SK-N-SH (cell line): Measurements from ENCODE around the gene CASP14. TPM values are rescaled to one million over a fixed set of nuclear protein-coding genes. Genes with fewer than 3 reads are reported as not detected.

Experiments used
- CTCF ChIA-PET: fragments of 300-600, 350-600 bp; formaldehyde crosslinking; extraction: SDS; loops from one replicate; lab custom pipeline; 2021; lab: Yijun Ruan, JAX
- POLR2A ChIA-PET: fragments of 350-600 bp; sonication (Branson Sonifier 250); formaldehyde crosslinking; extraction: SDS; loops from one replicate; lab custom pipeline; 2020; ENCODE audit warnings: antibody characterized with exemption, inconsistent platforms; lab: Yijun Ruan, JAX
- DNase-seq: peaks from one replicate; pipeline ENCODE4 v3.0.0; 2012
- H2AFZ ChIP-seq: fragments of 200-600 bp; sonication (generic); 2 replicates; pipeline ENCODE4 v1.8.1; 2016; ENCODE audit warnings: antibody characterized with exemption, mild to moderate bottlenecking, low read depth
- H3F3A ChIP-seq: fragments of 200-600 bp; sonication (generic); replicated peaks from 2 replicates; pipeline ENCODE3; 2016; ENCODE audit warnings: antibody characterized with exemption, mild to moderate bottlenecking; ENCODE audit not compliant: insufficient read depth
- H3K27ac ChIP-seq, 2 experiments: fragments of 200-500 bp in 1 of 2; fragments of 200-600 bp in 1 of 2; sonication (Bioruptor generic) in 1 of 2; sonication (generic), shearing (Covaris generic) in 1 of 2; 2 replicates each; pipeline versions ENCODE4 v1.5.1 to v1.6.1; 2014 to 2016; ENCODE audit warnings: low read depth in 2 of 2, inconsistent platforms in 1 of 2, low read length in 1 of 2, mild to moderate bottlenecking in 1 of 2, mixed read lengths in 1 of 2
- H3K27me3 ChIP-seq: fragments of 200-600 bp; sonication (generic), shearing (Covaris generic); 2 replicates; pipeline ENCODE4 v1.6.1; 2016; ENCODE audit warnings: mixed run types; ENCODE audit not compliant: insufficient read depth
- H3K36me3 ChIP-seq, 2 experiments: fragments of 200-500 bp in 1 of 2; fragments of 200-600 bp in 1 of 2; sonication (Bioruptor generic) in 1 of 2; sonication (generic) in 1 of 2; replicated peaks in 1 of 2; 2 replicates each; pipeline versions ENCODE3 to v1.5.1; 2014 to 2016; ENCODE audit warnings: low read length in 1 of 2, mild to moderate bottlenecking in 1 of 2; ENCODE audit not compliant: insufficient read depth in 2 of 2, control insufficient read depth in 1 of 2
- H3K4me1 ChIP-seq, 2 experiments: fragments of 200-500 bp in 1 of 2; fragments of 200-600 bp in 1 of 2; sonication (Bioruptor generic) in 1 of 2; sonication (generic), shearing (Covaris generic) in 1 of 2; 2 replicates each; pipeline versions ENCODE4 v1.5.1 to v1.6.1; 2014 to 2016; ENCODE audit warnings: low read depth in 1 of 2, low read length in 1 of 2, mixed run types in 1 of 2; ENCODE audit not compliant: insufficient read depth in 2 of 2, control insufficient read depth in 1 of 2
- H3K4me2 ChIP-seq: fragments of 200-600 bp; sonication (generic), shearing (Covaris generic); 2 replicates; pipeline ENCODE4 v1.6.1; 2017; ENCODE audit warnings: mixed run types
- H3K4me3 ChIP-seq, 2 experiments: fragments of 200-500 bp in 1 of 2; fragments of 200-600 bp in 1 of 2; sonication (Bioruptor generic) in 1 of 2; sonication (generic), shearing (Covaris generic) in 1 of 2; 2 replicates each; pipeline versions ENCODE4 v1.5.1 to v1.8.1; 2014 to 2016; ENCODE audit warnings: low read depth in 2 of 2, inconsistent platforms in 1 of 2, low read length in 1 of 2, mild to moderate bottlenecking in 1 of 2, mixed read lengths in 1 of 2, moderate library complexity in 1 of 2
- H3K79me2 ChIP-seq: fragments of 200-600 bp; sonication (generic); 2 replicates; pipeline ENCODE4 v1.8.1; 2017; ENCODE audit warnings: mild to moderate bottlenecking; ENCODE audit not compliant: insufficient read depth
- H3K9ac ChIP-seq: fragments of 200-600 bp; sonication (generic); 2 replicates; pipeline ENCODE4 v1.6.1; 2017; ENCODE audit warnings: mixed run types
- H3K9me2 ChIP-seq: fragments of 200-600 bp; sonication (generic); 2 replicates; pipeline ENCODE4 v1.6.1; 2017; ENCODE audit warnings: mixed run types
- H3K9me3 ChIP-seq: fragments of 200-600 bp; sonication (generic); 2 replicates; pipeline ENCODE4 v1.6.1; 2017; ENCODE audit warnings: mixed run types, mild to moderate bottlenecking, moderate library complexity
- H4K20me1 ChIP-seq: fragments of 200-600 bp; sonication (generic); 2 replicates; pipeline ENCODE4 v1.6.1; 2017; ENCODE audit warnings: mild to moderate bottlenecking, mixed run types; ENCODE audit not compliant: insufficient read depth
- CTCF ChIP-seq: fragments of 200-600 bp; sonication (generic); IDR thresholded peaks from 2 replicates; pipeline ENCODE4 v1.6.1; 2017; ENCODE audit warnings: antibody characterized with exemption, mild to moderate bottlenecking, moderate library complexity
- ELF1 ChIP-seq: IDR thresholded peaks from 2 replicates; pipeline ENCODE4 v1.4.0; 2012
- FOSL2 ChIP-seq: IDR thresholded peaks from 2 replicates; pipeline ENCODE4 v1.4.0; 2012; ENCODE audit warnings: low read depth, mild to moderate bottlenecking, moderate library complexity, borderline replicate concordance
- GABPA ChIP-seq: IDR thresholded peaks from 2 replicates; pipeline ENCODE4 v1.4.0; 2012; ENCODE audit warnings: low read depth, mild to moderate bottlenecking
- GATA2 ChIP-seq: sonication (generic); formaldehyde crosslinking; IDR thresholded peaks from 2 replicates; pipeline ENCODE4 v1.5.0; 2020; ENCODE audit warnings: mild to moderate bottlenecking, missing genetic modification reagents
- MAX ChIP-seq: IDR thresholded peaks from 2 replicates; pipeline ENCODE4 v1.4.0; 2012; ENCODE audit warnings: low read depth
- MEF2A ChIP-seq: IDR thresholded peaks from 2 replicates; pipeline ENCODE4 v1.4.0; 2012; ENCODE audit warnings: low read depth, borderline replicate concordance
- MXI1 ChIP-seq: IDR thresholded peaks from 2 replicates; pipeline ENCODE4 v1.6.1; 2012; ENCODE audit warnings: mild to moderate bottlenecking, low read depth, low read length, improper control_type of control experiment
- NFIC ChIP-seq: IDR thresholded peaks from 2 replicates; pipeline ENCODE4 v1.4.0; 2012; ENCODE audit warnings: borderline replicate concordance
- POLR2AphosphoS5 ChIP-seq: IDR thresholded peaks from 2 replicates; pipeline ENCODE4 v1.6.1; 2012; ENCODE audit warnings: low read depth, low read length
- RAD21 ChIP-seq: IDR thresholded peaks from 2 replicates; pipeline ENCODE4 v1.6.1; 2012; ENCODE audit warnings: mild to moderate bottlenecking, low read length
- REST ChIP-seq: IDR thresholded peaks from 2 replicates; pipeline ENCODE4 v1.6.1; 2012; ENCODE audit warnings: mild to moderate bottlenecking, low read depth, low read length, moderate library complexity
- RFX5 ChIP-seq: IDR thresholded peaks from 2 replicates; pipeline ENCODE4 v1.6.1; 2012; ENCODE audit warnings: mild to moderate bottlenecking, improper control_type of control experiment, low read length
- SIN3A ChIP-seq: IDR thresholded peaks from 2 replicates; pipeline ENCODE4 v1.6.1; 2012; ENCODE audit warnings: low read depth, mild to moderate bottlenecking, low read length, moderate library complexity, borderline replicate concordance
- SMC3 ChIP-seq: IDR thresholded peaks from 2 replicates; pipeline ENCODE4 v1.6.1; 2012; ENCODE audit warnings: low read depth, low read length, improper control_type of control experiment
- TAF1 ChIP-seq: IDR thresholded peaks from 2 replicates; pipeline ENCODE4 v1.6.1; 2012; ENCODE audit warnings: low read depth, mild to moderate bottlenecking, low read length, moderate library complexity, borderline replicate concordance
- TCF12 ChIP-seq: IDR thresholded peaks from 2 replicates; pipeline ENCODE4 v1.4.0; 2012
- TEAD4 ChIP-seq: IDR thresholded peaks from 2 replicates; pipeline ENCODE4 v1.4.0; 2012; ENCODE audit warnings: mild to moderate bottlenecking, borderline replicate concordance; ENCODE audit not compliant: insufficient read depth
- YY1 ChIP-seq: IDR thresholded peaks from 2 replicates; pipeline ENCODE4 v1.4.0; 2012; ENCODE audit warnings: low read depth, mild to moderate bottlenecking
- ZBTB33 ChIP-seq: IDR thresholded peaks from 2 replicates; pipeline ENCODE4 v1.4.0; 2012; ENCODE audit warnings: low read depth, borderline replicate concordance
- WGBS: methylation state at CpG from one replicate; pipeline ENCODE4 v1.1.6; 2017; ENCODE audit warnings: low lambda C conversion rate; 5-methylcytosine and 5-hydroxymethylcytosine counted together
- polyA plus RNA-seq, 3 experiments: library from polyadenylated mRNA; depleted of rRNA; stranded (reverse); fragments of >200 nt; gene quantifications; 2 replicates each; pipeline ENCODE4 v1.2.3, GENCODE V29; 2012

Gene CASP14
- polyA plus RNA-seq, 1 of the 3 experiments (the other 2 are of a cell fraction): not detected

GRCh38 chr19:15008308-15008707 is 41.0 kb upstream of the CASP14 start:
- Histone ChIP-seq H3K36me3 (no peaks in the 10 kb centered on the region), H3K9me3 (no peaks in the 10 kb centered on the region), H3K27ac (no peak overlapping the region), H3K79me2 (no peaks in the 10 kb centered on the region), H3F3A (no peaks in the 10 kb centered on the region), H4K20me1 (no peaks in the 10 kb centered on the region), H3K27me3 (no peaks in the 10 kb centered on the region; the same call in none of the 2 replicates), H3K4me2 (no peak overlapping the region), H3K4me1 (no peaks in the 10 kb centered on the region), H3K9me2 (no peaks in the 10 kb centered on the region), H3K4me3 (no peak overlapping the region), H2AFZ (no peak overlapping the region), H3K9ac (no peak overlapping the region)
- ChIA-PET CTCF (no interaction called here), POLR2A (no interaction called here)
- TF ChIP-seq GABPA: no peak
- no peak for TF ChIP-seq POLR2AphosphoS5
- TF ChIP-seq GATA2 (CRISPR knock-in tag): no peak
- no peak for TF ChIP-seq TEAD4
- no peak for TF ChIP-seq YY1
- TF ChIP-seq MEF2A: no peak
- TF ChIP-seq NFIC: no peak
- no peak for TF ChIP-seq ELF1
- no peak for TF ChIP-seq MXI1
- no peak for TF ChIP-seq SIN3A
- no peak for TF ChIP-seq TAF1
- TF ChIP-seq SMC3: no peak
- no peak for TF ChIP-seq REST
- no peak for TF ChIP-seq MAX
- TF ChIP-seq RAD21: no peak
- TF ChIP-seq RFX5: no peak
- no peak for DNase-seq

- ChIA-PET POLR2A (no interaction called here), CTCF (no interaction called here)
- Histone ChIP-seq H2AFZ (no peak overlapping the region), H3K4me1 (no peaks in the 10 kb centered on the region), H3K9me2 (no peaks in the 10 kb centered on the region), H3F3A (no peaks in the 10 kb centered on the region), H3K27ac (no peak overlapping the region), H3K9ac (no peak overlapping the region), H3K79me2 (no peaks in the 10 kb centered on the region), H4K20me1 (no peaks in the 10 kb centered on the region), H3K4me2 (no peak overlapping the region), H3K4me3 (no peak overlapping the region), H3K36me3 (no peaks in the 10 kb centered on the region), H3K9me3 (no peaks in the 10 kb centered on the region), H3K27me3 (no peaks in the 10 kb centered on the region; the same call in none of the 2 replicates)
- 10% methylated on average over 27 of the region's 73 CpGs for WGBS
- no peak for DNase-seq
- TF ChIP-seq CTCF (no peak), FOSL2 (no peak), ZBTB33 (no peak), POLR2AphosphoS5 (no peak), RFX5 (no peak), TCF12 (no peak), NFIC (no peak)
Measured at GRCh38 chr19:15010501-15011300, 38.6 kb upstream of the CASP14 start.
